ENCODE measurements around the gene JMJD4. TPM values are rescaled to one million over a fixed set of nuclear protein-coding genes. Genes with fewer than 3 reads are reported as not detected.

The JMJD4 gene
- polyA plus RNA-seq, 3 donors = 18.6 to 21.1 (median 18.8) TPM

DNA sequence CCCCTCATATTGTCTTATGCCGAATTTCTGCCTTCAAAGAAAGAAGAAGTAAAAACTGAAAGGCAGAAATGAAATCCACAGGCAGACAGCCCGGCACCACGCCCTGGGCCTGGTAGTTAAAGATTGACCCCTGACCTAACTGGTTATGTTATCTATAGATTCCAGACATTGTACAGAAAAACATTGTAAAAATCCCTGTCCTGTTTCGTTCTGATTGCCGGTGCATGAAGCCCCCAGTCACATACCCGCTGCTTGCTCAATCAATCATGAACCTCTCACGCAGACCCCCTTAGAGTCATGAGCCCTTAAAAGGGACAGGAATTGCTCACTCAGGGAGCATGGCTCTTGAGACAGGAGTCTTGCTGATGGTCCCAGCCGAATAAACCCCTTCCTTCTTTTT is 49.3 kb downstream of the JMJD4 start:
- no peak for DNase-seq

Other genes with a start within 250 kb of the JMJD4 start
- gene ZNF678, start 171.7 kb downstream of the JMJD4 start, polyA plus RNA-seq (ENCODE audit: insufficient read length in 3 of 3) = 10 to 100 TPM; 12.6 to 14.5 (median 13.2) TPM
- gene SNAP47, start 133 bp upstream of the JMJD4 start, polyA plus RNA-seq (ENCODE audit: insufficient read length in 3 of 3) = 10 to 100 TPM; 44.9 to 46.1 (median 45.1) TPM
- not detected for gene PRSS38, start 80.4 kb upstream of the JMJD4 start, polyA plus RNA-seq (ENCODE audit: insufficient read length in 3 of 3)
- 1 to 10 TPM; 1.6 to 1.7 (median 1.6) TPM for gene WNT9A, start 212.6 kb upstream of the JMJD4 start, polyA plus RNA-seq (ENCODE audit: insufficient read length in 3 of 3)

Data from renal pelvis (tissue), 4 donors.